Limb (tissue), 2 donors: Measurements from ENCODE around the gene CFAP161.

Experiments
- DNase-seq, 2 donors: peaks; one replicate each; pipeline ENCODE4 v3.0.0-alpha.2; 2016; ENCODE audit errors: extremely low spot score in 2 of 2

Gene CFAP161

DNA sequence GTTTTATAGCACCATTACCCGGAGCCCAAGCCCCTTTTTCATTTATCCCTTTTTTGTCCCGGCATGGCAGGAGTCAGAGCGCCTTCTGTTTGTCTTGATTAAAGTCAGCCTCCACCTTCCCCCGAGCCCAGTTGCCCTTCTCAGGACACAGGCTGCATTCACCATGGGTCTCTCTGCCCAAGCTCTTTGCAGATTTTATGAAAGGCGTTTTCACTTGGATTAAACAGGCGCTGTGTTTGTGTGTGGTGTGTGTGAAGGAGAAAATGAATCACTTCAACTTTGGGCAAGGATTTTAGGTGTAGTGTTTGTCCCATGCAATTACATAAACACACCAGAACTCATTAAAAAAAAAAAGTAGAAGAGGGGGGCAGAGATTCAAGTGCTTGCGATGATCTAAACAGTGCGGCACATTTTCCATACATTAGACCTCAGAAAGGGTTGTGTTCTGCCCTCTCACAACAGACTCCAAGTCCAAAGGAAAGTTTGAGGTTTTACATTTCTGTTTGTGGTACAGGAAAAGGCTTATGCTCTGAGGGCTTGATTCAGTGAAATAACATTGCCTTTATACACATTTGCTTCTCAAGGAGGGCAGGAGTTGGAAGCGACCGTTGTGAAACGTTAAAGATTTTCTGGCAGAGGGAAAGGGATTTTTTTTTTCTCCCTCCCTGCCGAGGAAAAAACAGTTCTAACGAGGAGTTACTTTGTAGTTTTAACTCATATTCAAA lies 48.1 kb downstream of the CFAP161 start:
- DNase-seq: peak; percentile 48 to 62

DNA sequence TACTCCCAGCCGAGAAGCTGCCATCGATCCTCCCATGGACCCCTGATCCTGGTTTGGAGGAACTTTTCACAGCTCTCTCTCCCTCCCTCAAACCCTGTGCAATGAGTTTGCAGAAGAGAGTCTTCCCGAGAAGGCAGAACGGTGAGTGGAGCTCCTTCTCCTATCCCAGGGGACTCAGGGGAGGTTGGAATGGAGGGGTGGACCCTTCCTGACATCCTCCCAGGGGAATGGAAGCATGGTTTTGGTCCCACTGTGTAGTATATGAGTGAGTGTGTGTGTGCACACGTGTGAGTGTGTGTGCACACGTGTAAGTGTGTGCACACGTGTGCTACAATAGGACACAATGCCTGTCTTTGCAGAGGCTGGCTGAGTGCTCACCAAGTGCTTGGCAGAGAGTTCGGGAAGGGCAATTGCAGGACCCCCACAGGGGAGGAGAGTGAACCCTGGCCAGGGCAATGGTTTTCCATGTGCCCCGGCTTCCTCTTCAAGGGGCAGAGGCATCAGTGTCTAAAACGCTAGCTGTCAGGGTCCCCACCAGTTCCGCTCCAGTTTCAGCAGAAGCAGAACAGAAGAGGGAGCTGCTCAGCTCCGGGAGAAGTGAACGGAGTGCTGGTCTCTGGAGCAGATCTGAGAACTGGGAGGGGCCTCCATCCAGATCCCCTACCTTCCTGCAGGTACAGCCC lies 48.8 kb downstream of the CFAP161 start:
- no peak for DNase-seq

DNA sequence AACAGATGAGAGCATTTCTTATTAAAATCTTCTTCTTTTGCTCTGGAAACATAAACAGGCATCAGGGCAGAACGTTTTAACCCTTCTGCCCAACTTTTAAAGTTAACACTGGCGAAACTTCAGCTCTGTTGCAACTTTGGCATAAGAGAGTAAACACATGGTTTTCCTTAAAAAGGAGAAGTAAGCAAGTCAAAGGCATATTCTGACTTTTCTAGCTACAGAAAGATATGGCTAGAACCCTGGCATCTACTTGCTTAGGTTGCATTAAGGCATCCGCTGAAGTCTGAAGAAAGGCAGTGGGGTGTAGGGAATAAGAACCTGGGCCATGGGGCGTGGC lies 49.3 kb downstream of the CFAP161 start:
- no peak for DNase-seq

DNA sequence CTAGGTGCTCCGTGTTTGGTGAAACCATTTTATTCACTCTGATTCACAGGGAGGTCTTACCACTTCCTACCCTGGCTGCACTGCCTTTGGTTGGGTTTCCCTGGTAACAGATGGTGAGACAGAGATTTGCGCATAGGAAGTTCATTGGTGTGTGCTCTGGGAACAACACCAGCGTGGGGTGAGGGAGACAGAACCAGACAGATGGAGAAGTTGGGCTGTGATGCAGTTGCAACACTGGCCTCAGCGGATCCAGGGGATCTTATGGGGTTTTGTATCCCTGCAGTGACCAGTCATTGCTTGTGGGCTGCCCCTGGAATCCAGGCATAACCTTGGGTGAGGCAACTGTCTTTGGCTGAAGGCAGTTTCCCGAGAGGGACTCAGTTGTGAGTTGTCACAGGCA lies 50.1 kb downstream of the CFAP161 start:
- no peak for DNase-seq

DNA sequence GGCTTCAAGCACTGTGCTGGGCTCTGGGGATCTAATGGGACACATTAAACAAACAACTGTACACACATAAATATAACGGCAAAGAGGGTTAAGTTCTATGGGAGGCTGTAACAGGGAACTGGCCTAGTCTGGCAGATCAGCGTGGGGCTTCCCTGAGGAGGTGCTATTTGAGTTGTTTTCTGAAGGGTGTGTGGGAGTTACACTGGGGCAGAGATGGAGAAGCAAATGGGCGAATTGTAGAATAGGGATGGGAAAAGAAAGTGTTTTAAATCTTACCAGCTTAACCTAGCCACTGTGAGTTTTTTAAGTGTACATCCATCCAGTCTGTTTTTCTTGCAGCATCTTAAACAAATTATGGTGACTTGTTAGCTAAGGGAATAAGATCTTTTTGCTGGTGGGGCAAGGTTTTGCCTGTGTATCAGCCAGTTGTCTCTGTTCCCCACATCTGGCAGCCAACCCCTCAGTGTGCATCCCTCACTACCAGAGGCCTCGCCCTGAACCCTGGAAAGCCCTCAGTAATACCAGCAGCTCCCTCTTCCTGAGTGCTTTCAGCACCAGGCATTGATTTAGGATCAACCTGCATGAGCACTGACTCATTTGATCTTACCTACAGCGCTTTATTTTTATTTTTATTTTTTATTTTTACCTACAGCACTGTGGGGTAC lies 51.7 kb downstream of the CFAP161 start:
- no peak for DNase-seq

DNA sequence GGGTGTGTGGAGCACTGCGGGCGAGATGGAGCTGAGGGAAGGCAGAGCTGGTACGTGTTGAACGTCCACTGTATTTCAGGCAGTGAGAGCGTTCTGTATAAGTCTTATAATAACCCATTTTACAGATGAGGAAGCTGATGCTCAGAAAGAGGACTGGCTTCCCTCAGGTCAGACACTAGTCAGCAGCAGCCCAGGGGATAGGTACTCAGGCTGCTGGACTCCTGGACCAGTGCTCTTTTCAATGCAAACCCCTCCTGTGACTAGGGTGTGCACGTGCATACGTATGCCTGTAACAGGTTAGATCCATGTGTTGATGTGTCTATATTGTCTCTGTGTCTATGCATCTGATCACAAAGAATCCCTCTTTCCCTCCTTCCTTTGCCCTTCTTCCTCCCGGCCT lies 54.3 kb downstream of the CFAP161 start:
- DNase-seq: no peak

DNA sequence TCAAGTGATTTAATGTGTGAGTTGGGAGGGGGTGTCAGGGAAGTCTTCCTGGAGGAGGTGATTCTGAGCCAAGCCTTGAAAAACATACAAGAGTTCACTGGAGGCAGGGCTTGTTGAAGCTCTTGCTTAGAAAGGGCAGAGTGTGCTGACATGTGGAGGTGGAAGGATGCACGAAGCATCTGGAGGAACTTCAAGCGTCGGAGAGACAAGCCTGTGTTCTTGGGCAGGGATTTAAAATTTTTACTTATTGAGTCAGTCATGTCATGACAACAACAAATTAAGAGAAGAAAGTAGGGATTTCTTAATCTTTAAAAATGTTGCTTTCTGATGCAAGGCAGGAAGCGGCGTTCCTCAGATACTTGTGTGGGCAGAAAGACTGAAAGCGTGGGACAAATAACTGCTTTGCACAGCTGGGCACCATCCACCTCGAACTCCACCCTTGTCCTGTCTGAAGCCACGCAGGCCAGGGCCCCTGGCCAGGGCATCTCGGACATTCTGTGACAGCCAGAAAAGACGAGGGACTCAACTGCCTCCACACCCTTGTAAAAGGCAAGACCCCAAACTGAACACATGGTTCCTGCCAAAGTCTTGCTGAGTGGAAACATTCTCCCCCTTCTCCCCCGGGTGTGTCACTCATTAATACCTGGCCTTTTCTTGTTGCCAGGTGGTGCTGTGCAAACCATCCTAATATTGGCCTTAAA lies 55.7 kb downstream of the CFAP161 start:
- no peak for DNase-seq

DNA sequence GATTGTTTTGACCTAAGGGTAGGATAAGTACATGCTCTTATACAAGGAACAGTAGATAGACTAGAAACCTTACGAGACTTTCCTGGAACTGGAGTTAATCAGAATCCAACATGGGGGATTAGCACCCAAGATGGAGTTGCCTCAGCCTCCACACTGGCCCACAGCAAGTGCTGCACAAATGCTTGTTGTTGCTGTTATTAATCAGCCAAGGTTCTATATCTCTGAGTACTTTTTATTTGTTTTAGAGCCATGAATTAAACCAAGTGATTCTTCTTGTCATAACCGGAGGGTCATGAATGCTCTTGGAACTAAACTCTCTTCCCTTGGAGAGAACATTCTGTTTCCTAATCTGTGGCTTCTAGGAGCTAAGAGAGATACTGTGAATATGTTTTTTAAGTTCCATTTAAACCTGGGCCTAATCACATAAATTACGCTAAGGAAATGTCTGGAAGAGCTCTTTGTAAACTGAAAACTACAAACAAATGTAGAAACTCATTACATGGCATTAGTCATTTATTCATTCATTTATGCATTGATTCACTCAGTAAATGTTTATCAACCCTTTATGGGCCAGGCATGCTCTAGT lies 56.9 kb downstream of the CFAP161 start:
- no peak for DNase-seq

DNA sequence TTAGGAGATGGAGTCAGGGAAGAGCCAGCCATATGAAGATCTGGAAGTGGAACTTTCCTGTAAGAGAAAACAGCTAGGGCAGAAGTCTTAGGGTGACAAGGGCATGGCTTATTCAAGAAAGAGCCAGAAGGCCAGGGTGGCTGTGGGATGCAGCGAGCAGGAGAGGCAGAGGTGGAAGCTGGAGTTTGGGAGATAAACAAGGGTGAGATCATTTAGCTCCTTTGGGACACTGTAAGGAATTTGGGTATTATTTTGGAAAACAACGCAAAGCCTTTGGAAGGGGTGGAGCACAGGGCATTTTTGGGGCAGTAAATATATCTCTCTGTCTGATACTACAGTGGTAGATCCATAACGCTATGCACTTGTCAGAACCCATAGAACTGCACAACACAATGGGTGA lies 57.6 kb downstream of the CFAP161 start:
- no peak for DNase-seq

DNA sequence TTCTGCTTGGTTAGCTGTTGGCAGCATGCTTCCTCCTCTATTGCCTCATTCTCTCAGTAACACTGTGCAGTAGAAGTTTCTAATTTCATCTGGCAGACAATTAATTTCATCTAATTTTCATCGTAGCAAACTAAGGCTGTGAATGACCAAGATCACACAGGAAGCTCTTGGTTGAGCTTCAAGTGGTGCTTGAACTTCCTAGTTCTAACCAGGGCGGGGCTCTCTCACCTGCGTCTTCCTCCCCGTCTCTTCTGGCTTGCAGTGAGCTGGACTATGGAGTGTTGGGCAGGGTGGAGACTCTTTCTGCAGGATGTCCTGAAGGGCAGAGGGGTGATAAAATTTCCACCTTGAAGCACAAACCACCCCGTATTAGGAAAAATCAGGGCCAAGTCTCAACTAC lies 60.7 kb downstream of the CFAP161 start:
- no peak for DNase-seq

DNA sequence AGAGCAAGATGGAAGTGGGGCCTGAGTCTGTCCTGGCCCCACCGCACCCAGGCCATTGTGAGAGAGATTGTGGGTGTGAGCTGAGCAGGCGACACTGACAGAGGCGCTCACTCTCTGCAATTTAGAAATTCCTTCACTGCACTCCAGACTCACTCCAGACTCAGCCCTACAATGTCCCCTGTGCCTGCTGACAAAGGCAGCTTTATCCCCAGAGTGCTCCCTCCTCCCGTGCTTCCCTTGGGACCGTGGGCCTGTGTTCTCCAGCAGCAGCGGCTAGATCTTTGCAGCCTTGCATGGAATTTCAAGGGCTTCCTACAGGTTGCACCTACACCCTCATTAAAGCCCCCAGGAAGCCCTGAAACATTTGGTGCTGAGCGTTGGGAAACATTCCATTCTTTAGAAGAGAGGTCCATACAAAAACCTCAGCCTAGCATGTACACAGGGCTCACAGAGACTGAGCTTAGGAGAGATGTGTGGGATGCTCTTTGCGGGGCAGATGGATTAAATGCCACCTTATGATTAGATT lies 61.3 kb downstream of the CFAP161 start:
- no peak for DNase-seq

DNA sequence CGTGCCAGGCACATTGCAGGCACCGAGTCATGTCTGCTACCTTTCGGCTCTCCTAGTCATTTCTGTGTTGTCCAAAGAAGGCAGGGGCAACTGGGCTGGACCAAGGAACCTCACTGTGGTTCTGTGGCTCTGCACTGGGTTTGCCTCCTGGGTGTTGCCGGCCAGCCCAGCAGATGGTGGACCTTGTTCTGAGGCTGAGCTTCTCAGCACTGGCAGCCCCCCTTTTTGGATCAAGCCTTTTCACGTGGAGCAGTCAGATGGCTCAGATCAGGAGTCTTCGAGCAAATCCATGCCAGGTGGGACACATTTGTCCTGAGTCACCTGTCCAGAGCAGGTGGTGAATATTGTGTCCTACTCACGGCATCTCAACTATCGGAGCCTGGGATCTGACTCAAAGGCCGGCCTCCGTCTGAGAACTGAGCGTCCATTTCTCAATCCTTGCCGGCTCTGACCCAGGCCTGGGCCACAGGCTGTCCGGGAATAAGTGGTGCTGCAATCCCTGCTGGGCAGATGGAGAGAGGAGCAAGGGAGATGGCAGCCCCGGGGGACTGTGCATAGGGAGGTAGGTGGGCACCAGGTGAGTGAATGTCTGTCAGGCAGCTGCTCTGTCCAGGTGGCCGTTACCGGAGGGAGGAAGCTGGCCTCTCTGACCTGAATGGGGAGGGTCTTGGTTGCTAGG lies 62.6 kb downstream of the CFAP161 start, which contains the start of gene IL16:
Gene IL16 (plus strand): TSS at position 304 of the 679 bp plus-strand sequence. CDS start 28,521 bp downstream, outside the sequence.
- no peak for DNase-seq

DNA sequence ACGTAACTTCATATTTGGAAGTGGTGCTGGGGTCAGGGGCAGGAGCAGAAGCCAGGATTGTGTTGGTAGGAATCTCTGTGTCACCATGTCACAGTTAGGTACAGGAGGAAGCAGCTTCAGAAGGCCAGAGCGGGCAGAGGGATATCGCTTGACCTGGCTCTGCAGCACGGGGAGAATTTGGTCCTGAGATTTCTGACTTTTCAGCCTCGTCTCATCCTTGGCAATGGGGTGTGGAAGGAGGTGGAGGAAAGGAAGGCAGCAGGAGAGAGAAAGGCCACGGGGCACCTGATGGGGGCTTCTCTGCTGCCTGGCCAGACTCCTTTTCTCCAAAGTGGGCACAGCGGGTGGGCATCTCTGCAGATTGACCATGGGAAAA lies 63.2 kb downstream of the CFAP161 start:
- no peak for DNase-seq

DNA sequence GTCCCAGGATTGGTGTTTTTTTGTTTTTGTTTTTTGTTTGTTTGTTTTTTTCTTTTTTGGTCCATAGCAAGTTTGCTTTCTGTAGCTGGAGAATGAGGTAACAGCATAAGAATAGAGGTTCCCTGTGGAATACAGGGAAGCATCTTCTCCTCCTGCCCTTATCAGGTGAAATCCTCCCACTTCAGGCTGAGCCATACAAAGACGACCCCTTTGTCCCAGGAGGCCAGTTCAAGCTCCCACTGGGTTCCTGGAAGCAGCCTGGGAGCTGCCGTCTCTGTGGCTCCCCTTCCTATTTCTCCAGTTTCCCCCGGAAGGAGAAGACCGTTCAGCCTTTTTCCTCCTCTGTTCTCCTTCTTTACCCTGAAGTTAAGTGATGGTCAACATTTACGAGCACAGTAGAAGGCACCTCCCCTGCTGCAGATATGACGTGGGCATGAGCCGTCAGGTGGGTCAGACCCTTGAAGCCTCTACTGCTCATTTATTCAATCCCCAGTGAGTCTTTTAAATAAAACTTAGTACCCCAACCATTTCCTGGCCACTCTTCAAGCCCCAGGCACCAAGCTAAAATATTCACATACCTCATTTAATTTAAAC lies 63.7 kb downstream of the CFAP161 start:
- DNase-seq: no peak
